HepG2 (cell line): ENCODE measurements around the gene GYS1. TPM values are rescaled to one million over a fixed set of nuclear protein-coding genes. Genes with fewer than 3 reads are reported as not detected.

Source experiments
- ARID4A ChIP-seq: sonication (generic); formaldehyde crosslinking; IDR thresholded peaks from 2 replicates; pipeline ENCODE4 v1.5.0; 2020; ENCODE audit warnings: mild to moderate bottlenecking, missing genetic modification reagents, borderline replicate concordance
- EHMT2 ChIP-seq: fragments of 200-600 bp; sonication (generic); IDR thresholded peaks from 2 replicates; pipeline ENCODE4 v1.7.0; 2017; ENCODE audit warnings: antibody characterized with exemption, low read depth, low read length, borderline replicate concordance
- IRF9 ChIP-seq: sonication (generic); formaldehyde crosslinking; IDR thresholded peaks from 2 replicates; pipeline ENCODE4 v1.8.0; 2022; ENCODE audit warnings: missing genetic modification reagents, mild to moderate bottlenecking, borderline replicate concordance
- KLF11 ChIP-seq: IDR thresholded peaks from 2 replicates; pipeline ENCODE4 v1.6.1; 2016; ENCODE audit warnings: missing compliant biosample characterization
- KLF9 ChIP-seq: IDR thresholded peaks from 2 replicates; pipeline ENCODE4 v1.6.1; 2016; ENCODE audit warnings: low read depth
- MED1 ChIP-seq: sonication (generic); formaldehyde crosslinking; IDR thresholded peaks from 2 replicates; pipeline ENCODE4 v1.4.0; 2020; ENCODE audit warnings: missing genetic modification reagents
- MZF1 ChIP-seq: sonication (generic); formaldehyde crosslinking; IDR thresholded peaks from 2 replicates; pipeline ENCODE4 v1.8.1; 2023; ENCODE audit warnings: mild to moderate bottlenecking, missing genetic modification reagents, borderline replicate concordance
- NAIF1 ChIP-seq: sonication (generic); formaldehyde crosslinking; IDR thresholded peaks from 2 replicates; pipeline ENCODE4 v1.5.0; 2020; ENCODE audit warnings: mild to moderate bottlenecking, missing genetic modification reagents, borderline replicate concordance
- PHF20 ChIP-seq: sonication (generic); formaldehyde crosslinking; IDR thresholded peaks from 2 replicates; pipeline ENCODE4 v1.5.0; 2020; ENCODE audit warnings: mild to moderate bottlenecking, missing genetic modification reagents
- SMC3 ChIP-seq: IDR thresholded peaks from 2 replicates; pipeline ENCODE4 v1.6.1; 2011; ENCODE audit warnings: low read length, improper control_type of control experiment
- STAT6 ChIP-seq: sonication (generic); formaldehyde crosslinking; IDR thresholded peaks from 2 replicates; pipeline ENCODE4 v1.4.0; 2020; ENCODE audit warnings: missing genetic modification reagents, mild to moderate bottlenecking, borderline replicate concordance
- TERF1 ChIP-seq: sonication (generic); formaldehyde crosslinking; IDR thresholded peaks from 2 replicates; pipeline ENCODE4 v1.8.0; 2022; ENCODE audit warnings: mild to moderate bottlenecking, missing genetic modification reagents, moderate library complexity
- ZBTB2 ChIP-seq: sonication (generic); formaldehyde crosslinking; IDR thresholded peaks from 2 replicates; pipeline ENCODE4 v1.8.0; 2022; ENCODE audit warnings: low read depth, missing genetic modification reagents
- ZNF160 ChIP-seq: sonication (generic); formaldehyde crosslinking; IDR thresholded peaks from 2 replicates; pipeline ENCODE4 v1.8.0; 2022; ENCODE audit warnings: mild to moderate bottlenecking, inconsistent platforms, missing genetic modification reagents
- ZNF451 ChIP-seq: sonication (generic); formaldehyde crosslinking; IDR thresholded peaks from 2 replicates; pipeline ENCODE4 v1.5.0; 2020; ENCODE audit warnings: mild to moderate bottlenecking, missing genetic modification reagents
- ZNF792 ChIP-seq: IDR thresholded peaks from 2 replicates; pipeline ENCODE4 v1.6.1; 2016
- ZSCAN30 ChIP-seq: sonication (generic); formaldehyde crosslinking; IDR thresholded peaks from 2 replicates; pipeline ENCODE4 v1.5.0; 2020; ENCODE audit warnings: mild to moderate bottlenecking, missing genetic modification reagents
- ZSCAN31 ChIP-seq: sonication (generic); formaldehyde crosslinking; IDR thresholded peaks from 2 replicates; pipeline ENCODE4 v1.5.0; 2020; ENCODE audit warnings: low read depth, mild to moderate bottlenecking, missing genetic modification reagents
- polyA plus RNA-seq, 8 experiments: library from polyadenylated mRNA; depleted of rRNA in 3 of 8; stranded (reverse) in 7 of 8; unstranded in 1 of 8; fragments of >200 nt; fragmentation: Illumina TruSeq in 4 of 8; extraction: Trizol in 4 of 8; gene quantifications; 2 replicates each; pipeline versions ENCODE4 v1.2.1 to v1.2.3, GENCODE V29; 2011 to 2016; ENCODE audit warnings: low read depth in 4 of 8, missing spikeins in 1 of 8, mixed read lengths in 1 of 8; ENCODE audit not compliant: insufficient read depth in 1 of 8
- total RNA-seq, 5 experiments: library from RNA; depleted of rRNA; stranded (reverse); fragments of >200 nt; fragmentation: Illumina TruSeq; extraction: Trizol; gene quantifications; 2 replicates each; pipeline ENCODE4 v1.2.3, GENCODE V29; 2016; ENCODE audit warnings: low read depth in 1 of 5

The GYS1 gene
- total and polyA plus RNA-seq, 2 of the 13 experiments (the other 11 are each of a cell fraction or from before 2014, with no cell fraction given): 18.4 to 42.1 TPM

GRCh38 chr19:48965040-48965805 lies 27.9 kb downstream of the GYS1 start, which contains the start of gene FTL (continued):
- TF ChIP-seq STAT6: no peak; the same call in 1 of the 2 replicates
- peak; percentile 62; the same call in 1 of the 2 replicates for TF ChIP-seq ZSCAN31 (CRISPR knock-in tag)
- no peak for TF ChIP-seq EHMT2
- TF ChIP-seq ZNF451 (CRISPR knock-in tag): no peak
- TF ChIP-seq ZNF792 (CRISPR knock-in tag): peak; percentile 92
- TF ChIP-seq KLF11 (CRISPR knock-in tag): peak; percentile 59; the same call in 1 of the 2 replicates
- TF ChIP-seq KLF9 (CRISPR knock-in tag): peak; percentile 37; the same call in 1 of the 2 replicates
- TF ChIP-seq SMC3: no peak
- peak; percentile 64 for TF ChIP-seq IRF9
- TF ChIP-seq ARID4A (CRISPR knock-in tag): peak; percentile 86; the same call in 1 of the 2 replicates
- peak; percentile 66; the same call in 1 of the 2 replicates for TF ChIP-seq ZSCAN30 (CRISPR knock-in tag)
- no peak; the same call in 1 of the 2 replicates for TF ChIP-seq PHF20 (CRISPR knock-in tag)
- no peak for TF ChIP-seq TERF1 (CRISPR knock-in tag)
- TF ChIP-seq MZF1 (CRISPR knock-in tag): peak; percentile 69; the same call in 1 of the 2 replicates
- TF ChIP-seq ZNF160: peak; percentile 78; the same call in 1 of the 2 replicates
- TF ChIP-seq NAIF1 (CRISPR knock-in tag): peak; percentile 77; the same call in 1 of the 2 replicates
- TF ChIP-seq MED1 (CRISPR knock-in tag): peak; percentile 92
- peak; percentile 34 for TF ChIP-seq ZBTB2
